Parathyroid adenoma (tissue), 2 donors: ENCODE results near the gene PNPO.

Source experiments
- H2AFZ ChIP-seq: fragments of 300-600 bp; sonication (generic); one replicate; pipeline ENCODE4 v1.7.0; 2017; ENCODE audit warnings: antibody characterized with exemption, mild to moderate bottlenecking
- H3K27ac ChIP-seq: fragments of 300-600 bp; sonication (generic); one replicate; pipeline ENCODE4 v1.7.0; 2017
- H3K27me3 ChIP-seq: fragments of 300-600 bp; sonication (generic); one replicate; pipeline ENCODE4 v1.7.0; 2017; ENCODE audit warnings: low read length; ENCODE audit not compliant: control insufficient read depth, insufficient read depth
- H3K36me3 ChIP-seq: fragments of 300-600 bp; sonication (generic); one replicate; pipeline ENCODE4 v1.7.0; 2017; ENCODE audit warnings: low read length; ENCODE audit not compliant: control insufficient read depth, insufficient read depth
- H3K4me1 ChIP-seq: fragments of 300-600 bp; sonication (generic); one replicate; pipeline ENCODE4 v1.7.0; 2017; ENCODE audit warnings: control low read depth
- H3K4me2 ChIP-seq: fragments of 300-600 bp; sonication (generic); one replicate; pipeline ENCODE4 v1.7.0; 2017; ENCODE audit warnings: low read length
- H3K4me3 ChIP-seq: fragments of 300-600 bp; sonication (generic); one replicate; pipeline ENCODE4 v1.7.0; 2017; ENCODE audit warnings: low read depth, low read length
- H3K79me2 ChIP-seq: fragments of 300-600 bp; sonication (generic); one replicate; pipeline ENCODE4 v1.7.0; 2017; ENCODE audit warnings: control low read depth
- H3K9ac ChIP-seq: fragments of 300-600 bp; sonication (generic); one replicate; pipeline ENCODE4 v1.7.0; 2017; ENCODE audit warnings: mild to moderate bottlenecking
- H3K9me3 ChIP-seq: fragments of 300-600 bp; sonication (generic); one replicate; pipeline ENCODE4 v1.7.0; 2017; ENCODE audit warnings: low read length; ENCODE audit not compliant: control insufficient read depth
- CTCF ChIP-seq: fragments of 300-600 bp; sonication (generic); IDR thresholded peaks from one replicate; pipeline ENCODE4 v1.7.0; 2017; ENCODE audit warnings: antibody characterized with exemption, mild to moderate bottlenecking
- donor health status: primary hyperparathyroidism.

Gene PNPO

GRCh38 chr17:47964856-47965255 is 23.5 kb downstream of the PNPO start:
- Histone ChIP-seq H3K4me1 (no peaks in the 10 kb centered on the region), H3K4me3 (no peak overlapping the region), H3K27me3 (no peaks in the 10 kb centered on the region), H3K4me2 (no peak overlapping the region), H2AFZ (no peak overlapping the region), H3K36me3 (no peaks in the 10 kb centered on the region), H3K79me2 (no peaks in the 10 kb centered on the region), H3K27ac (no peak overlapping the region), H3K9ac (no peak overlapping the region), H3K9me3 (no peaks in the 10 kb centered on the region)
- TF ChIP-seq CTCF, result no peak

- no peaks in the 10 kb centered on the region for H3K36me3 ChIP-seq
- no peak overlapping the region for H3K27ac ChIP-seq
- no peaks in the 10 kb centered on the region for H3K27me3 ChIP-seq
- H3K9ac ChIP-seq, result no peak overlapping the region
- no peaks in the 10 kb centered on the region for H3K9me3 ChIP-seq
- no peaks in the 10 kb centered on the region for H3K79me2 ChIP-seq
- no peak overlapping the region for H3K4me3 ChIP-seq
- no peak for TF ChIP-seq CTCF
- no peak overlapping the region for H3K4me2 ChIP-seq
- peaks cover 4% of the 10 kb centered on the region for H3K4me1 ChIP-seq
- H2AFZ ChIP-seq, result no peak overlapping the region
These were observed 24.7 kb downstream of the PNPO start for GRCh38 chr17:47966079-47966519.

- H3K9me3 ChIP-seq, result no peaks in the 10 kb centered on the region
- H3K36me3 ChIP-seq, result no peaks in the 10 kb centered on the region
- H2AFZ ChIP-seq, result no peak overlapping the region
- no peaks in the 10 kb centered on the region for H3K27me3 ChIP-seq
- H3K9ac ChIP-seq, result no peak overlapping the region
- peaks cover 4% of the 10 kb centered on the region for H3K4me1 ChIP-seq
- no peak overlapping the region for H3K27ac ChIP-seq
- H3K4me2 ChIP-seq, result no peak overlapping the region
- no peaks in the 10 kb centered on the region for H3K79me2 ChIP-seq
- no peak overlapping the region for H3K4me3 ChIP-seq
- TF ChIP-seq CTCF, result no peak
These were observed 26.4 kb downstream of the PNPO start for GRCh38 chr17:47967607-47968252.

- no peak for TF ChIP-seq CTCF
- Histone ChIP-seq H3K36me3 (no peaks in the 10 kb centered on the region), H3K9ac (no peak overlapping the region), H2AFZ (no peak overlapping the region), H3K4me3 (no peak overlapping the region), H3K27ac (no peak overlapping the region), H3K79me2 (no peaks in the 10 kb centered on the region), H3K4me1 (peaks cover 4% of the 10 kb centered on the region), H3K4me2 (no peak overlapping the region), H3K9me3 (no peaks in the 10 kb centered on the region), H3K27me3 (no peaks in the 10 kb centered on the region)
These were observed 27.5 kb downstream of the PNPO start for GRCh38 chr17:47968836-47969235.
